Urinary bladder (tissue), 4 donors: ENCODE data around the gene CRK. TPM values are rescaled to one million over a fixed set of nuclear protein-coding genes. Genes with fewer than 3 reads are reported as not detected.

Experiments
- DNase-seq: peaks from one replicate; pipeline ENCODE4 v3.0.0-alpha.2; 2015; ENCODE audit errors: extremely low spot score
- H3K27ac ChIP-seq: one replicate; pipeline ENCODE4 v1.5.1; 2013; ENCODE audit warnings: low read depth, mild to moderate bottlenecking, moderate library complexity
- H3K36me3 ChIP-seq: one replicate; pipeline ENCODE4 v1.6.1; 2013; ENCODE audit warnings: mild to moderate bottlenecking, moderate library complexity; ENCODE audit not compliant: insufficient read depth
- H3K4me1 ChIP-seq: one replicate; pipeline ENCODE4 v1.6.1; 2013; ENCODE audit warnings: mild to moderate bottlenecking, moderate library complexity; ENCODE audit not compliant: insufficient read depth
- H3K4me3 ChIP-seq: one replicate; pipeline ENCODE4 v1.5.1; 2013; ENCODE audit warnings: low read depth, low read length
- WGBS: extraction: QIAGEN DNeasy Blood & Tissue Kit; methylation state at CpG from one replicate; pipeline ENCODE4 v1.1.7; 2013; 5-methylcytosine and 5-hydroxymethylcytosine counted together
- polyA plus RNA-seq: library from polyadenylated mRNA; stranded (reverse); fragments of 200-250 nt; gene quantifications from one replicate; pipeline ENCODE4 v1.2.3, GENCODE V29; 2013
- total RNA-seq: library from RNA; depleted of rRNA; stranded (reverse); fragments of >200 nt; gene quantifications from one replicate; pipeline ENCODE4 v1.2.3, GENCODE V29; 2014
- donor health status: healthy with polysubstance abuse.
- donor health status: healthy.

Gene CRK
- total and polyA plus RNA-seq, 2 donors: 43.3 to 91.2 TPM

DNA sequence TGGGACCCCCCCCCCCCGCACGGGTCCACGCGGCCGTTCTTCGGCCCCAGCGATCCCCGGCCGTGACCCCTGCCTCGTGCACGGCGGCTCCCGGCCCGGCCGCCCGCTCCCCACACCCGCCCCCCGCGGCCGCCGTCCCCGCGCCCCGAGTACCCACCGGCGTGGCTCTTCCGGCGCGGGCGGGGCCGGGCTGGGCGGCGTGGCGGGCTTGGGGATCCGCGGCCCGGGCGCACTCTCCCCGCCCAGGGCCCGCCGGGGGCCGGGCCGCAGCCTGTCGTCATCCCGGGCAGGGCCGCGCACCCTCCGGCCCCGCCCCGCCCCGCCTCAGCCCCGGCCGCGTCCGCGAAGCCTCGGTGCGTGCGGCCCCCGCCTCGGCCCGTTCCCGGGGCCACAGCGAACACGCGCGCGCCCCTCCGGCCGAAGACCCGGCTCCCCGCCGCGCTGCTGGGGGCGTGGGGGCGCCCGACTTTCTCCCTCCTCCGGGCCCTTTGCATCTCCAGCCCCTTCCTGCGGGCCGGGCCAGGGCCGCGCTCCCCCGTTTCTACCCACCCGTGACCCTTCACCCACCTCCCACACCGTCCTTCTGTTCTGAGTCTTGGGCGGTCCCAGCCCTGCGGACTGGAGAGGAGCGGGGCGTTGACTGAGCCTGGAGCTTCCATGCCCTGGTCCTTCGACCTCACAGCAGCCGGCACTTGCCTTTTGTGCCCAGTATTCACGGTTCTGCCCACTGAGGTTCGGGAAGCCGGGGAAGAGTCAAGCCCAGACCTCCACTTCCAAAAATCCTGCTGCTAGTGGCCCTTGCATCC, 35.6 kb upstream of the CRK start:
- Histone ChIP-seq H3K27ac (peak overlapping the region; percentile 74), H3K4me1 (no peaks in the 10 kb centered on the region), H3K36me3 (no peaks in the 10 kb centered on the region), H3K4me3 (peak overlapping the region; percentile 67)
- 2% methylated on average over 94 of the region's 94 CpGs for WGBS
- DNase-seq: no peak

DNA sequence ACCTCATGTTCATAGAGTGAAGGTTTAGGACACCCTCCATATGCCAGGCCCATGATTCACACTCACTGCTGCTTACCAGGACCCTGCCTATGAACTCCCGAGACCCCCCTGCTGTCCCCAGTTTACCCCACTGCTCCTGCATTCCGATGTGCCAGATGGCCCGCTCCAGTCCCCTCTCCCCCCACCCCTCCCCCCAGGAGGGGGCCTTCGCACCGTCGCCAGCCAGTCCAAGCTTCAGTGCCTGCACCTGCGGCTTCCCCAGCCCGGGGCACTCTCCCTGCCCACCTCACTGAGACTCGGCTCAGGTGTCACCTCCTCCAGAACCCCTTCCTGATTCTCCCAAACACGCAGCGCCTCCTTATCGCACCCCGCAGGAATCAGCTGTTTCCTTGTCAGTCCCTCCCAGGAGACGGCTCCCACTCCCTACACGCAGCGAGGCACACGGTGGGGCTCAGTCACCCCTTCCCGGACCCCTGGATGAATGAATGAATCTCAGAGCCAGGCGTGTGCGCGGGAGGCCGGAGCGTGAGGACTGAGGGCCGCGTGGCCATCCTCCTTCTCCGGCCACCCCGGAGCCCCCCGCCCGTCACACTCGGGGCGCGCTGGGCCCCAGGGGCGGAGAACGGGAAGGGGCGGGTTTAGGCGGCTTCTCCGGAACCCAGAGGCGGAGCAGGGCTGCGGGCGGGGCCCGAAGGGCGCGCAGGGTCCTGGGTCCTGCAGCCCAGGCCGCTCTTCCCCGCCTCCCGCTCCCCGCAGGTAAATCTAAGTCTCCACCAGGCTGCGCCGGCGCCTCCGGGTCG, 34.8 kb upstream of the CRK start:
- under 1% methylated on average over 52 of the region's 52 CpGs for WGBS

GRCh38 chr17:1488826-1489270, 32.8 kb upstream of the CRK start:
- Histone ChIP-seq H3K27ac (peak overlapping the region; percentile 93), H3K36me3 (no peaks in the 10 kb centered on the region), H3K4me1 (no peaks in the 10 kb centered on the region), H3K4me3 (no peak overlapping the region)
- DNase-seq: no peak
- 51% methylated on average over 7 of the region's 7 CpGs for WGBS

More for the DNA sequence above, 34.8 kb upstream of the CRK start:
- DNase-seq: no peak
- Histone ChIP-seq H3K4me3 (peak overlapping the region; percentile 67), H3K27ac (peak overlapping the region; percentile 74), H3K36me3 (no peaks in the 10 kb centered on the region), H3K4me1 (no peaks in the 10 kb centered on the region)

DNA sequence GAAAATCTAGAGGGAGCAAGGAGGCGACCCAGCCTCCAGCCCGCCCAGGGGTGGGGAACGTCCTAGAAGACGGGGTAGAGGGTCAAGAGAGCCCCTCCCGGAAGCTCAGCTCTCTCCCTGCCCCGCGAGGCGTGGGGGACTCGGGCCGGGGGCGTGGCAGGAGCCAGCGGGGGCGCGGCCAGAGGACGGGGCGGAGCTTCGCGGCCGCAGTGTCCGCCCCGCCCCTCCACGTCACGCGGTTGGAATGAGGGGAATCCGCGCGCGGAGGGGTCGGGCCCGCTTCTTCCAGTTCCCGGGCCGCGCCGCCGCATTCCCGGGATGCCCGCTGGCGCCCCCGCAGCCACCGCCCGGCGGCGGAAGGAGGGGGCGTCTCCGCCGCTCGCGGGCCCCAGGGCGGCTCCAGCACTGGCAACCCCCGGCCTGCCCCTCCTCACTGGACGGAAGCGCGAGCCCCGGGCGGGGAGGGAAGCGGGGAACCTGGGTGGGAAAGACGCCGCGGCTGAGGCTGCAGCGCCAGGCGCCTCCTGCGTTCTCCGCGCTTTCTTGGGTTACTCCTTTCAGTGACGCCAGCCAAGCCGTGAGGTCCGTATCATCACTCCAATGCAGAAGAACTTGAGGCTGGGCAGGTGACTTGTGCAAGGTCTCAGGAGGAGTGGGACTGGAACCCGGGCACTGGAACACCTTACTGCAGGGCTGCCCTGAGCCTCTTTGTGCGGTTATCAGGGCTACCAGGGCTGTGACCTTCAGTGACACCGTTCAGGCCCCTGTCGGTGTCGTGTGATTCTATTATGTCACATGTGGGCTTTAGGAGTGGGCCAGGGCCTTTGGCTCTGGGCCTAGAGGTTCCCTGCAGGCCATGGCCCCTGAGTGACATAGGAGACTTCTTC, 32.1 kb upstream of the CRK start:
- Histone ChIP-seq H3K4me1 (no peaks in the 10 kb centered on the region), H3K4me3 (peak overlapping the region; percentile 46), H3K27ac (peak overlapping the region; percentile 93), H3K36me3 (peaks cover 2% of the 10 kb centered on the region)
- 2% methylated on average over 72 of the region's 72 CpGs for WGBS
- DNase-seq: peak; percentile 76

GRCh38 chr17:1486802-1487695, 31.0 kb upstream of the CRK start:
- Histone ChIP-seq H3K4me1 (no peaks in the 10 kb centered on the region), H3K36me3 (peaks cover 2% of the 10 kb centered on the region), H3K4me3 (peak overlapping the region; percentile 46), H3K27ac (peak overlapping the region; percentile 93)
- no peak for DNase-seq
- WGBS: 21% methylated on average over 74 of the region's 74 CpGs

- no peak for DNase-seq
- H3K4me3 ChIP-seq: peak overlapping the region; percentile 84
- peaks cover 2% of the 10 kb centered on the region for H3K36me3 ChIP-seq
- 2% methylated on average over 127 of the region's 127 CpGs for WGBS
- no peaks in the 10 kb centered on the region for H3K4me1 ChIP-seq
- H3K27ac ChIP-seq: peak overlapping the region; percentile 90
These were observed 29.7 kb upstream of the CRK start for GRCh38 chr17:1485423-1486376.

DNA sequence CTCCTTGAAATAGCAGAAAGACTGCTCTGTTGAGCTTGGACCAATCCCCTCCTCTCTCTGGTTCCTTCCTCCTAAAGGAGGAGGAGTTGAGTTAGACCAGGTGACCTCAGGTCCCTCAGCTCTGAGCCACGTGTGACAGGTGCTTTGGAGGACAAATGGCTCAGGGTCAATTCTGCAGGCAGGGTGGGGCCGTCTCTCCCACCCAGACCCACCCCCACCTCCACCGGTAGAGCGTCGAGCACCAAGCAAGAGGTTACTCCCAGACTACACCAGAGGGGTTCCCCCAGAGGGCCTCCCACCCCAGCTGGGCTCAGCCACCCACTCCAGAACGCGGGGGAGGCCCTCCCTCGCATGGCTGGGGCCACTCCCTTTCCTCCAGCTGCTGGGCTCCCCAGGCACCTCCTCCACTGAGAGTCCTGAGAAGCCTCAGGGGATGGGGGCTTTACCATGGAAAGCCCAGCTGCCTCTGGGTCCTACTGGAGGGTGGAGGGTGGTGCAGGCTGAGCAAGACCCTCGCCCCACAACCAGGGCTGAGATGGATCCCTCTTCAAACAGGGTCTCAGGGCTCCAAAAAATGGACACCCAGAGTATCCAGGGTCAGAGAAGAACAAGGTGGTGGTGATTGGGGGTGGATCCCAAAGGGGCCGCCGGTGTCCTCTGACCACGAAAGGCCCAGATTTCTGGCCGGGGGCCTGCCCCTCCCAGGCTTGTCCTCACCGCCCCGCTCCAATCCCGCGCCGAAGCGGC, 28.8 kb upstream of the CRK start:
- peaks cover 2% of the 10 kb centered on the region for H3K36me3 ChIP-seq
- DNase-seq: no peak
- H3K4me3 ChIP-seq: peak overlapping the region; percentile 84
- H3K27ac ChIP-seq: peak overlapping the region; percentile 90
- H3K4me1 ChIP-seq: no peaks in the 10 kb centered on the region
- 2% methylated on average over 19 of the region's 19 CpGs for WGBS

GRCh38 chr17:1484060-1484535, 28.1 kb upstream of the CRK start:
- DNase-seq: no peak
- no peaks in the 10 kb centered on the region for H3K4me1 ChIP-seq
- no peak overlapping the region for H3K4me3 ChIP-seq
- H3K36me3 ChIP-seq: peaks cover 2% of the 10 kb centered on the region
- WGBS: 90% methylated on average over 29 of the region's 29 CpGs
- H3K27ac ChIP-seq: no peak overlapping the region

GRCh38 chr17:1482680-1483079, 26.6 kb upstream of the CRK start:
- H3K36me3 ChIP-seq: peaks cover 10% of the 10 kb centered on the region
- 70% methylated on average over 20 of the region's 20 CpGs for WGBS
- H3K4me1 ChIP-seq: no peaks in the 10 kb centered on the region
- no peak overlapping the region for H3K4me3 ChIP-seq
- DNase-seq: no peak
- no peak overlapping the region for H3K27ac ChIP-seq

DNA sequence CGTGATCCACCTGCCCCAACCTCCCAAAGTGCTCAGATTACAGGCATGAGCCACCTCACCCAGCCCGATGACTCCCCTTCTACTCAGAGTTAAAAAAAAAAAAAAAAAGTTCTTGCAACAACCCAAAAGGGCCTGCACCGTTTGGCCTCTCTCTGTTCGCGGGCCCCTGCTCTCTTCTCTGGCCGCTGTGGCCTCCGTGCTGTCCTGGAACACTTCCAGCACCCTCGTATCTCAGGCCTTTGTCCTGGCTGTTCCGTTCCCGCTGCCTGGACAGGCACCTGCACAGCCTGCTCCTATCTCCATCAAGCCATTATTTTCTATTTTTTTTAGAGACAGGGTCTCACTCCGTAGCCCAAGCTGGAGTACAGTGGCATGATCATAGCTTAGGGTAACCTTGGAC, 25.7 kb upstream of the CRK start:
- WGBS: 76% methylated on average over 11 of the region's 11 CpGs
- Histone ChIP-seq H3K4me1 (no peaks in the 10 kb centered on the region), H3K27ac (no peak overlapping the region), H3K36me3 (peaks cover 10% of the 10 kb centered on the region), H3K4me3 (no peak overlapping the region)
- DNase-seq: no peak

- Histone ChIP-seq H3K4me3 (no peak overlapping the region), H3K36me3 (peaks cover 10% of the 10 kb centered on the region), H3K27ac (no peak overlapping the region), H3K4me1 (no peaks in the 10 kb centered on the region)
- WGBS: 81% methylated on average over 18 of the region's 18 CpGs
- no peak for DNase-seq
These were observed 24.9 kb upstream of the CRK start for GRCh38 chr17:1480747-1481465.
